Myometrial cell (primary cell): ENCODE measurements around the gene ZNF581. TPM values are rescaled to one million over a fixed set of nuclear protein-coding genes. Genes with fewer than 3 reads are reported as not detected.

Experiments used
- total RNA-seq: library from RNA; depleted of rRNA; stranded (reverse); fragments of >200 nt; gene quantifications from 2 replicates; pipeline ENCODE4 v1.2.3, GENCODE V29; 2015

The ZNF581 gene
- 19.9 and 23.0 TPM in 2 replicates for total RNA-seq

GRCh38 chr19:55643003-55643886 is at the start of gene ZNF581:
Gene ZNF581, plus strand, starts transcription at chr19:55643649. Its CDS starts 923 bp downstream, at chr19:55644572.

GRCh38 chr19:55599468-55599841 is 44.0 kb upstream of the ZNF581 start, which contains the start of gene FIZ1:
Gene FIZ1, minus strand, starts transcription at chr19:55599517. Its CDS starts 1,652 bp downstream, at chr19:55597865.

GRCh38 chr19:55599842-55600661 is 43.4 kb upstream of the ZNF581 start, which contains the start of gene ZNF524:
Gene ZNF524, plus strand, starts transcription at chr19:55600288. Its CDS starts 1,825 bp downstream, at chr19:55602113.

GRCh38 chr19:55605637-55606470 is 37.6 kb upstream of the ZNF581 start, which contains the start of gene ZNF865:
Gene ZNF865, plus strand, starts transcription at chr19:55605647. Its CDS starts 7,972 bp downstream, at chr19:55613619.

DNA sequence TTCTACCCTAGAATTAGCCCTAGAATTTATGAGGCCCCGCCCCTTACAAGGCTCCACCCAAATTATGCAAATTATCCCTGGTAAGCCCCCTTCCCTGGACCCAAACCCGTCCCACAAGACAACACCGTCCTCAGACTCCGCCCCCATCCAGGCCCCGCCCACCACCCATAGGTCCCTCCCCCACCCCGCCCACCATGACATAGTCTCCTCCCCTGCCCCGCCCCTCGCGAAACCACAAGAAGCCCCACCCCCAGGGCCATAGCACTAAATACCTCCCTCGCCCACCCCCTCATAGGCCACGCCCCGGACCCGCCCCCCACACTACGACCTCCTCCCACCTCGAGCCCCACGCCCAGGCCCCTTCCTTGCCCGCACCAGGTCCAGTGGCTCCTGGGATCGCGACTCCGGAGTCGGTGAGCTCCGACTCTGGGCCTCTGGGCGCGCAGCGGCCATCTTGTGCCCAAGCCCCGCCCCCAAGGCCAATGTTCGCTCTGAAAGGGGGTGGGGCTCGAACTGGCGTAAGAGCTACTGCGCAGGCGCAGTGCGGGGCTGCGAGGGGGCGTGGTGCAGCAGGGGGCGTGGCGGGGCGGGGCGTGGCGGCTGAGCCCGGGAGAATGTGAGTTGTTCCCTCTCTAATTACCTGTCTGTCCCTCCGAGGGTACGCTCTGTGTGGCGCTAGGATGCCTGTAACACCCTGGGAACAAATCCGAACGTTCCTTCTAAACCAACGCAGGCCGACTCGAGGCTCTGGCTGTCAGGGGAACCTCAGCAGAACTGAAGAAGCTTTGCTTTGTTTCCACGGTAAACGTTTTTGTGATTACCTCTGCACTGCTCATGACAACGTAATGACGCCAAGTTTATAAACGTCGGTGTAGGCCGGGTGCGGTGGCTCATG is 19.1 kb upstream of the ZNF581 start, which contains the start of gene ZNF784:
Gene ZNF784, minus strand, starts transcription at position 458 of the 895 bp plus-strand sequence. Its CDS starts 5 bp downstream, at position 453.

DNA sequence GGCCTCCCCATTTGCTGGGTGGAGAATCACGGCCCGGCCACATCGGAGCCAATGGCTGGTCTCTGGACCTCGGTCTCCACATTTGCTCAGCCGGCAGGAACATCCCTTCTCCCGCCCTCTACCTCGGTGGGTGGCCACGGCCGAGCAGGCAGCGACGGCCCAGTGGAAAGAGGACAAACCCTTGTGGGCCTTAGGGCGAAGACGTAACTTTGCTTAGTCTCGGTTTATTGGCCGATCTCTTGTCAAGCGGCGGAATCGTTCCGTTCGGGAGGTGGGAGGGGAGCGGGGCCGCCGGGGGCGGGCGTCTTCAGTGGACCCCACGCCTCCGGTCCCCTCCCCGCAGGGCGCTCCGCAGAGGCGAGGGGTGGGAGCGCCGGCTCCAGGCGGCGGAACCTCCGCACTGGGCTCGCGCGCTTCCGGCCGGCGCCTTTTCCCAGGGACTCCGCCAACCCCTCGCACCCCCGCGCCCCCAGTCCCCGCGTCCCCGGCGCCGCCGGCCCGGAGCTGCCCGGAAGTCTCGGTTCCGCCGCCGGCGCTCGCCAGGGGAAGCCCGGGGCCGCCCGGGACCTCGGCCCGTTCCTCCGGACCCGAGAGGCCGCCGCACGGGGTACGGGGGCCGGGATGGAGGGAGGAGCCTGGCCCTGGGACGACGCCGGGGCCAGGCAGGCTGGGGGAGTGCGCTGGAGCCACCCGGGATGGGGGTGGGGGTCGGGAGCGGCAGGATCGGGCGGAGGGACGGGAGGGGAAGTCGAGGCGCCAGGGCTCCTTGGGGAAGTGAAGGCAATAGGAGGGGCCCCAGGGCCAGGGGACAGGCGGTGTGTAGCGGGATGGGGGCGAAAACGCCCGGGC is 2.6 kb upstream of the ZNF581 start, which contains the start of gene ZNF580:
Gene ZNF580, plus strand, starts transcription at position 426 of the 849 bp plus-strand sequence. CDS start 1,507 bp downstream, outside the sequence.

GRCh38 chr19:55647732-55648584 is 4.5 kb downstream of the ZNF581 start, which contains the start of gene CCDC106:
Gene CCDC106, plus strand, starts transcription at chr19:55648212. Its CDS starts 835 bp downstream, at chr19:55649047.

DNA sequence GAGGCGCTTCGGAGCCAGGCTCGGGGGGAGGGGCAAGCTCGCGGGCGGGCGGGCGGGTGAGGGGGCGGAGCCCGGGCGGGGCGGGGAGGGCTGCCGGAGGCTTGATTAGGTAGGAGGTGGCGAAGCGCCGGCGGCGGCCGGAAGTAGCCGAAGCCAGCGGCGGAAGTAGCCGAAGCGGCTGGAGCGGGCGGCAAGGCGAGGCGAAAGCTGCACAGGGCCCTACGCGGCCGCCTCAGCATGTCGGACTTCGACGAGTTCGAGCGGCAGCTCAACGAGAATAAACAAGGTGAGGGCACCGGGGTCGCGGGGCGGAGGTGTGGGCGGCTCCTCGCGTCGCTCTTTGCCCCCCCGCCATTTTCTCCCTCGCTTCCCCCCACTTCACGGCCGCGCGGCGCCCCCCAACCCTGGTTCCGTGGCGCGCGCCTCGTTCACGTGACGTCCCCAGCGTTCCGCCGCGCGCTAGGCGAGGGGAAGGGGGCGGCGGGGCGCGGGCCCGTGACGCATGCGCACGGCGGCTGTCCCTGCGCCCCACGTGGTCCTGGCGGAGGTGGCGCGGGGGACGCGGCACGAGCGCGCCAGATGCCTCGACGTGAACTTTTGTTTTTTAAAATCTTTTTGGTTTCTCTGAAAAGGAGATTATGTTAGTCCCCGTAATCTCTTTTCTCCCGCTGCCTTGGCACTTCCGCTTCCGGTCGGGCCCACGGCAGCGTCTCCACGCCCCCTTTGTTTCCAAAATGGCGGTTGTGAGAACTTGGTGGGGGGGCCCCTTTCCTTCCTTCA is 11.6 kb downstream of the ZNF581 start, which contains the start of gene U2AF2:
Gene U2AF2, plus strand, starts transcription at position 168 of the 780 bp plus-strand sequence. Its CDS starts 70 bp downstream, at position 238.

DNA sequence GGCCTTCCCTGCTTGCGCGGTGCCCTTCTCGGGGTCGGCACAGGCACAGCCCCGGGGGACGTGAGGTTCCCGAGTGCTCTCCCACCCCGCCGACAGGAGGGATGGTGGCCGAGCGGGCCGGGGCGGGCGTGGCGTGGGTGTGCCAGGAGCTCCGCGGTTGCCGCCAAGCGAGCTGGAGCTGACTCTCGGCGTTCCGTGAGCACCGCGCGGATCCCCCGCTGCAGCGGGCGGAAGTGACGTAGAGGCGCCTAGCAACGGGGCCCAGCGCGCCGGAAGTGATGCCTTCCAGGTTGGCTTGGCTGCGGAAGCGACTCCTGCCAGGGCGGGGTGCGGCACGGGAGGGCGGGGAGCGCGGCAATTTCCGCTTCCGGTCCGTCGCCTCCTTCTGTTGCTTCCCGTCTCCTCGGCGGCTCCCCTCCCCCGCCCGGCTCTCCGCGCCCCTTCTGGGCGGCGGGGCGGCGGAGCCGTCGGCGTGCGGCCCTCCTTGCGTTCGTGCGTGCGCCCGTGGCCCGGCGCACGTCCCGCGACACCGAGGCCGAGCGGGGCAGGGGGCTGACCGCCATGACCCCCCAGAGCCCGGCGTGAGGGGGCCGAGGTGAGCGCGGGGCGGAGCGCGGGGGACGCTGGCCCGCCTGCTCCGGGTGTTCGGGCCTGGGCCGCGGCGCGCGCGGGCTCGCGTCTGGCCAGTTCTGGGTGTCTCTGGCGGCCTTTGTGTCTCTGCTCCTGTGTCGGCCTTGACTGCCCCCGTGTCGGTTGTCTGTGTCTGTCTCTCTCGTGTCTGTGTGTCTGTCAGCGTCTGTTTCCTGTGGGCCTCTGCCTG is 31.6 kb downstream of the ZNF581 start, which contains the start of gene EPN1:
Gene EPN1, plus strand, starts transcription at position 386 of the 820 bp plus-strand sequence. CDS start 3,402 bp downstream, outside the sequence.

Other genes starting within 250 kb of the ZNF581 start
- gene UBE2S, start 235.9 kb upstream of the ZNF581 start, total RNA-seq = 121 and 166 TPM in 2 replicates
- not detected in 2 replicates for gene SHISA7, start 200.3 kb upstream of the ZNF581 start, total RNA-seq
- 120 and 181 TPM in 2 replicates for gene ISOC2, start 182.0 kb upstream of the ZNF581 start, total RNA-seq
- 0.29 TPM in 1 of 2 replicates, not detected in the other for gene C19orf85, start 178.9 kb upstream of the ZNF581 start, total RNA-seq
- gene ZNF628, start 167.0 kb upstream of the ZNF581 start, total RNA-seq = 2.5 and 2.6 TPM in 2 replicates
- 37.4 and 39.8 TPM in 2 replicates for gene NAT14, start 158.5 kb upstream of the ZNF581 start, total RNA-seq
- 2.3 and 6.7 TPM in 2 replicates for gene SSC5D, start 155.2 kb upstream of the ZNF581 start, total RNA-seq
- gene SBK2, start 106.5 kb upstream of the ZNF581 start, total RNA-seq = not detected in 2 replicates
- gene SBK3, start 98.1 kb upstream of the ZNF581 start, total RNA-seq = 0.58 TPM in 1 of 2 replicates, not detected in the other
- gene ZNF579, start 62.8 kb upstream of the ZNF581 start, total RNA-seq = 6.1 and 6.6 TPM in 2 replicates
- 1.9 and 3.2 TPM in 2 replicates for gene FIZ1, start 44.1 kb upstream of the ZNF581 start, total RNA-seq
- gene ZNF524, start 43.4 kb upstream of the ZNF581 start, total RNA-seq = 10.5 and 35.7 TPM in 2 replicates
- gene ZNF865, start 38.0 kb upstream of the ZNF581 start, total RNA-seq = 2.6 and 3.5 TPM in 2 replicates
- 3.7 and 6.6 TPM in 2 replicates for gene ZNF784, start 19.1 kb upstream of the ZNF581 start, total RNA-seq
- gene ZNF580, start 2.6 kb upstream of the ZNF581 start, total RNA-seq = 5.8 and 10.4 TPM in 2 replicates
- 8.3 and 11.5 TPM in 2 replicates for gene CCDC106, start 4.6 kb downstream of the ZNF581 start, total RNA-seq
- gene U2AF2, start 11.4 kb downstream of the ZNF581 start, total RNA-seq = 201 and 229 TPM in 2 replicates
- gene EPN1, start 31.6 kb downstream of the ZNF581 start, total RNA-seq = 104 and 157 TPM in 2 replicates
- gene NLRP9, start 94.8 kb downstream of the ZNF581 start, total RNA-seq = not detected in 2 replicates
- gene RFPL4A, start 115.4 kb downstream of the ZNF581 start, total RNA-seq = not detected in 2 replicates
- not detected in 2 replicates for gene RFPL4AL1, start 125.5 kb downstream of the ZNF581 start, total RNA-seq
- gene NLRP11, start 188.3 kb downstream of the ZNF581 start, total RNA-seq = not detected in 2 replicates
- gene NLRP4, start 192.9 kb downstream of the ZNF581 start, total RNA-seq = not detected in 2 replicates